Motor neuron (in vitro differentiated cells): Measurements from ENCODE around the gene SFXN1. TPM values are rescaled to one million over a fixed set of nuclear protein-coding genes. Genes with fewer than 3 reads are reported as not detected.
"Not testable (repeated sequence)": the region's sequence is repeated elsewhere in the genome, so short reads cannot be mapped to it uniquely, and the experiment has no call there.

Source experiments
- ATAC-seq, 8 experiments: fragments of 200-7000 bp; cut with Tn5 transposase; replicated peaks in 6 of 8; 2 replicates each; pipeline ENCODE4 v1.8.0; 2021; ENCODE audit warnings: mild to moderate bottlenecking in 8 of 8, moderate library complexity in 8 of 8
- H3K27ac ChIP-seq, 2 donors: fragments of 250-450 bp; sonication (Bioruptor Pico); 2 replicates each; pipeline ENCODE4 v1.9.0; 2021; ENCODE audit warnings: antibody characterized with exemption in 2 of 2, mild to moderate bottlenecking in 2 of 2, moderate library complexity in 1 of 2
- H3K4me1 ChIP-seq, 2 donors: fragments of 250-450 bp; sonication (Bioruptor Pico); replicated peaks in 1 of 2; 2 replicates each; pipeline ENCODE4 v1.6.1; 2021; ENCODE audit warnings: antibody characterized with exemption in 2 of 2, mild to moderate bottlenecking in 2 of 2, moderate library complexity in 1 of 2
- H3K4me3 ChIP-seq, 5 donors: fragments of 250-450 bp; sonication (Bioruptor Pico); 2 replicates each; pipeline ENCODE4 v1.9.0; 2021; ENCODE audit warnings: antibody characterized with exemption in 5 of 5, mild to moderate bottlenecking in 5 of 5, moderate library complexity in 4 of 5
- WGBS, 10 experiments: fragments of 450-650 bp; shearing (Covaris generic); methylation state at CpG; one replicate each; pipeline ENCODE4 v1.0.0; 2022; 5-methylcytosine and 5-hydroxymethylcytosine counted together
- in situ Hi-C, 9 experiments: fragments of 400-800 bp; cut with MboI; loops; one replicate each; pipeline ENCODE4 v1.15.0; 2021; ENCODE audit warnings: low sequenced_read_pairs in 9 of 9, low pct_unique_long_range_greater_than_20kb in 2 of 9; ENCODE audit not compliant: unreplicated experiment in 9 of 9
- total RNA-seq, 8 experiments: library from RNA; unstranded; fragments of 300-600 nt; gene quantifications; 2 replicates each; pipeline versions ENCODE4 v1.2.3 to v1.2.4, GENCODE V29; 2022

SFXN1 gene
- total RNA-seq, 8 experiments from 2014 or later: 35.4 to 77.0 (median 64.1) TPM

- H3K4me3 ChIP-seq, in situ Hi-C loops, H3K27ac ChIP-seq, ATAC-seq, H3K4me1 ChIP-seq: not testable (repeated sequence)
- WGBS, 10 experiments: 25 to 90% (median 64%) methylated on average over 1 to 4 of the region's 5 CpGs; no CpG with 5 or more reads in 4 of the 10 experiments
These were observed 24.0 kb upstream of the SFXN1 start for GRCh38 chr5:175454338-175454737.

GRCh38 chr5:175456105-175456742, 22.1 kb upstream of the SFXN1 start:
- in situ Hi-C loops: no loop called here
- Histone ChIP-seq H3K4me3 (no peak overlapping the region), H3K27ac (no peak overlapping the region), H3K4me1 (peaks cover 4 to 5% of the 10 kb centered on the region in 2 donors)
- ATAC-seq: peak in 4 of 8 experiments; percentile 18 to 94 (median 82)
- 49 to 86% (median 73%) methylated on average over 5 to 11 of the region's 11 CpGs for whole genome bisulfite sequencing, 10 experiments

- H3K4me1 ChIP-seq: peaks cover 0 to 2% of the 10 kb centered on the region in 2 donors
- no peak overlapping the region for H3K27ac ChIP-seq
- no peak overlapping the region for H3K4me3 ChIP-seq
- WGBS, 10 experiments: 0 to 100% (median 33%) methylated on average over 1 of the region's 1 CpG; no CpG with 5 or more reads in 4 of the 10 experiments
- ATAC-seq: peak in 3 of 8 experiments; percentile 19 to 40 (median 33)
- in situ Hi-C loops: no loop called here
These were observed 20.9 kb upstream of the SFXN1 start for GRCh38 chr5:175457466-175457865.

GRCh38 chr5:175460126-175460525, 18.2 kb upstream of the SFXN1 start:
- 5 to 92% (median 57%) methylated on average over 2 to 7 of the region's 7 CpGs; no CpG with 5 or more reads in 1 of the 10 experiments for WGBS, 10 experiments
- peak in 3 of 8 experiments; percentile 60 to 83 (median 74) for ATAC-seq
- no peak overlapping the region for H3K27ac ChIP-seq
- peaks cover 0 to 2% of the 10 kb centered on the region in 2 donors for H3K4me1 ChIP-seq
- no peak overlapping the region for H3K4me3 ChIP-seq
- in situ Hi-C loops: no loop called here

GRCh38 chr5:175460552-175460951, 17.8 kb upstream of the SFXN1 start:
- Histone ChIP-seq H3K4me1 (peaks cover 0 to 2% of the 10 kb centered on the region in 2 donors), H3K27ac (no peak overlapping the region), H3K4me3 (no peak overlapping the region)
- peak in 3 of 8 experiments; percentile 12 to 62 (median 49) for ATAC-seq
- WGBS, 10 experiments: 36 to 100% methylated on average over 1 of the region's 2 CpGs; no CpG with 5 or more reads in 8 of the 10 experiments
- in situ Hi-C loops: no loop called here

GRCh38 chr5:175461370-175461769, 17.0 kb upstream of the SFXN1 start:
- 72 to 95% (median 87%) methylated on average over 2 to 12 of the region's 13 CpGs; no CpG with 5 or more reads in 2 of the 10 experiments for whole genome bisulfite sequencing, 10 experiments
- in situ Hi-C loops: no loop called here
- H3K4me1 ChIP-seq: no peaks in the 10 kb centered on the region
- ATAC-seq: no peak
- H3K27ac ChIP-seq: no peak overlapping the region
- H3K4me3 ChIP-seq: no peak overlapping the region

- Histone ChIP-seq H3K4me3 (no peak overlapping the region), H3K27ac (no peak overlapping the region), H3K4me1 (no peaks in the 10 kb centered on the region)
- WGBS, 10 experiments: 10 to 100% (median 49%) methylated on average over 1 to 2 of the region's 3 CpGs; no CpG with 5 or more reads in 2 of the 10 experiments
- ATAC-seq: no peak
- in situ Hi-C loops: no loop called here
These were observed 14.7 kb upstream of the SFXN1 start for GRCh38 chr5:175463641-175464040.

- peak; percentile 78 to 97 (median 91) for ATAC-seq
- H3K4me3 ChIP-seq: no peak overlapping the region
- no peak overlapping the region for H3K27ac ChIP-seq
- no peaks in the 10 kb centered on the region for H3K4me1 ChIP-seq
- 27 to 90% (median 56%) methylated on average over 1 to 9 of the region's 11 CpGs for WGBS, 10 experiments
- in situ Hi-C loops: no loop called here
These were observed 14.1 kb upstream of the SFXN1 start for GRCh38 chr5:175464074-175464941.

GRCh38 chr5:175464942-175465233, 13.5 kb upstream of the SFXN1 start:
- ATAC-seq: peak in 5 of 8 experiments; percentile 10 to 43 (median 29)
- Histone ChIP-seq H3K4me1 (no peaks in the 10 kb centered on the region), H3K4me3 (no peak overlapping the region), H3K27ac (no peak overlapping the region)
- in situ Hi-C loops: no loop called here
- 0 to 6% (median 0%) methylated on average over 1 to 3 of the region's 3 CpGs; no CpG with 5 or more reads in 2 of the 10 experiments for WGBS, 10 experiments

GRCh38 chr5:175465282-175465681, 13.1 kb upstream of the SFXN1 start:
- 0 to 33% (median 10%) methylated on average over 1 to 3 of the region's 3 CpGs; no CpG with 5 or more reads in 2 of the 10 experiments for WGBS, 10 experiments
- no peak for ATAC-seq
- no peak overlapping the region for H3K27ac ChIP-seq
- no peak overlapping the region for H3K4me3 ChIP-seq
- no peaks in the 10 kb centered on the region for H3K4me1 ChIP-seq
- in situ Hi-C loops: no loop called here

- in situ Hi-C loops: no loop called here
- H3K4me3 ChIP-seq: no peak overlapping the region
- H3K4me1 ChIP-seq: no peaks in the 10 kb centered on the region
- peak in 1 of 8 experiments; percentile 22 for ATAC-seq
- H3K27ac ChIP-seq: no peak overlapping the region
- WGBS, 10 experiments: 0 to 80% (median 48%) methylated on average over 1 to 5 of the region's 5 CpGs; no CpG with 5 or more reads in 2 of the 10 experiments
These were observed 11.6 kb upstream of the SFXN1 start for GRCh38 chr5:175466700-175467318.

GRCh38 chr5:175467983-175468690, 10.2 kb upstream of the SFXN1 start:
- Histone ChIP-seq H3K4me1 (no peaks in the 10 kb centered on the region), H3K27ac (no peak overlapping the region), H3K4me3 (no peak overlapping the region)
- ATAC-seq: peak in 3 of 8 experiments; percentile 29 to 58 (median 39)
- in situ Hi-C loops: no loop called here
- WGBS, 10 experiments: 4 to 72% (median 40%) methylated on average over 1 to 8 of the region's 11 CpGs; no CpG with 5 or more reads in 1 of the 10 experiments
